NCI-H1417 (cell line): ENCODE results near the gene DNASE1.
"Not testable (repeated sequence)": the region's sequence is repeated elsewhere in the genome, so short reads cannot be mapped to it uniquely, and the experiment has no call there.

Experiments used
- DNase-seq, 3 experiments: peaks; one replicate each; lab custom pipeline; 2025; lab: John Stamatoyannopoulos, UW

Gene DNASE1

DNA sequence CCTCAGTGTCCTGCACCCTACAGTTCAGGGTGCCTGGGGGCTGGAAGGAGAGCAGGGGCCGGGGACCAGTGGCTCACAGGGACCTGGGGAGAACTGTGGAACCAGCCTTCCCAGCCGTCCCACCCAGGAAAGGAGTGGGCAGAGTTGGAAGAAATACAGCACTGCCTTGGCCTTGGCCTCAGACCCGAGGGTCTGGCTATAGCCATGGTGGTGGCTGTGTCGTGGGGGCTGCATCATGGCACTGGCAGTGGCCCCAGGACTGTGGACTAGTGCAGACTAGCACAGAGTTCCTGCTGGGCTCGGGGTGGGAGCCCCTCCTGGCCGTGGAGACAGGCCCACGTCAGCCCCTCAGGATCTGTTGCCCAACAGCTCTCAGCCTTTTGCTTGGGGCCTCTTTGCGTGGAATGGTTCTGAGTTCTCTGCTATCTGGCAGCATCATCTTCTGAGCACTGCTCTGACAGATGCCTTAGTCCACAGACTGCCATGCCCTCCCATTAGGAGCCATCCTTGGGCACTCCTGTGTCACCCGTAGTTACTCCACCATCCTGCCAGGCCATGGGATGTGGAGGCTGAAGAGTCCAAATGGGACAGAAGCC, 12.6 kb upstream of the DNASE1 start:
- no peak for DNase-seq

DNA sequence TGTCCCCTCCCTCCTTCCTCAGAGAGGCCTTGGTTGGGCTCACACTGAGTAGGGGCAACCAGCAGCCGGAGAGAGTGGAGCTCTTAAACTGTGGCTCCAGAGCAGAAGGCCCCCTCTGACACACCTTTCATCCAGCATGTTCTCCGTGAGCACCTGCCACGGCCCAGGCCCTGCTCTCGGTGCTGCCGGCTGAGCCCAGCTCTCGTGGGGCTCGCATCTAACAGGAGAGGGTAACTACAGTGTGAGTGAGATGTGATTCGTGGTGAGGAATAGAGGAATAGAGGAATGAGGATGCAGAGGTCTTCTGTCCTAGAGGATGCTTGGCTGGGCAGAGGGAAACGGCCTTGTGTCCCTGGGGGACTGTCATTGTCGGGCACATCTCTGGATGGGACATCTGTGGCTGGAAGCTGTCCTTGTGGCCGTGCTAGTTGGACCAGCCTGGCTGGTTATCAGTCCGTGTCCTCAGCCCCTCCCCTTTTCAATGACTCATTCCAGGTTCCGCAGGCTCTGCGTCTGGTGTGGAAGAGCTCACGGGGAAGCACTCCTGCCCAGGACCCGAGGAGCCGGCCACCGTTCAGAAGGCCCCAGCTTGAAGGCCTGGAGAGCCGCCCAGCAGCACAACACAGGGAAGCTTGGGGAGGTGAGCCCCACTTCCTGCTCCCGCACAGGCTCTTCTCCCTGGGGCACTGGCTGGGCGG, 11.9 kb upstream of the DNASE1 start:
- no peak for DNase-seq

DNA sequence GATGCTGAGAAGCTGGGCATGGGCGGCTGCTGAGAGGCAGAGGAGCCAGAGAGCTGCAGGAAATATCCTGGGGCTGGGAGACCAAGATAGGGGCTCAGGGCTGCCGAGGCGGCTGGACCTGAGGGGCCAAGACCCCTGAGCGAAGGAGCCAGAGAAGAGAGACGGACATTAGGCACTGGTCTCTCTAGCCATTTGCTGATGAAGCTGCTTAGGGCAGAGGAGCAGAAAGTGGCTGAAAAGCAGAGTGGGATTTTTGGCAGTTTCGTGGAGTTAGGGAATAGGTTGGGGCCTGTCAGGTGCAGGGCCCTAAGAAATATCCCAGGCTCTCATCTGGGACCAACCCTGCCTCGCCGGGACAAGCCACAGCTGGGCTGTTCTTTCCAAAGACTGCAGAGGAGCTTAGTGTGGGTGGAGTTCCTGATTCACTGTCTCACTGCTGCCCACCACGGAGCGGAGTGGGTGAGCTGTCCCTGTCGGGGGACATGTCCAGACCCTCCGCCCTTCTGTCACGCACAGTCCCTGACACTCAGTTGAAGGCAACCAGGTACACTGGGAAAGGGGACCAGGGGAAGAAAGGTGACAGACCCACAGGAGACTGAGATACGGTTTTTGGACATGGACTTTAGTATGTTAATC, 11.3 kb upstream of the DNASE1 start:
- no peak for DNase-seq

DNA sequence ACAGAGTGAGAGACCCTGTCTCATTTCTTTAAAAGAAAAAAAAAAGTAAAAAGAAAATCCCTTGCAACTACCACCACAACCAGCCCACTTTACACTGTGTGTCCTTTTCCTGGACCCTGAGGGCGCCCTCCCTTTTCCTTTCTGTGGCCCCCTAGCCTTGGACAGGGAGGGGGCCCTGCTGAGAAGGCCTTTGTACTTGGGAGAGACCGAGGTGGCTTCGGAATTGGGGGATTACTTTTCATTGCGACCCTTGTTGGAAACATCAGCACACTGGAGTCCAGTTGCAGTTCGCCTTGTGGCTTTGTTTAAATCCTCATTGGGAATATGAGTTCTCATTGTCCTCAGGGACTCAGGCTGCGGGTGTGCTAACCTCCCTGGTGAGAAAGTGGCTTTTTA, 9.4 kb upstream of the DNASE1 start:
- DNase-seq = no peak

DNA sequence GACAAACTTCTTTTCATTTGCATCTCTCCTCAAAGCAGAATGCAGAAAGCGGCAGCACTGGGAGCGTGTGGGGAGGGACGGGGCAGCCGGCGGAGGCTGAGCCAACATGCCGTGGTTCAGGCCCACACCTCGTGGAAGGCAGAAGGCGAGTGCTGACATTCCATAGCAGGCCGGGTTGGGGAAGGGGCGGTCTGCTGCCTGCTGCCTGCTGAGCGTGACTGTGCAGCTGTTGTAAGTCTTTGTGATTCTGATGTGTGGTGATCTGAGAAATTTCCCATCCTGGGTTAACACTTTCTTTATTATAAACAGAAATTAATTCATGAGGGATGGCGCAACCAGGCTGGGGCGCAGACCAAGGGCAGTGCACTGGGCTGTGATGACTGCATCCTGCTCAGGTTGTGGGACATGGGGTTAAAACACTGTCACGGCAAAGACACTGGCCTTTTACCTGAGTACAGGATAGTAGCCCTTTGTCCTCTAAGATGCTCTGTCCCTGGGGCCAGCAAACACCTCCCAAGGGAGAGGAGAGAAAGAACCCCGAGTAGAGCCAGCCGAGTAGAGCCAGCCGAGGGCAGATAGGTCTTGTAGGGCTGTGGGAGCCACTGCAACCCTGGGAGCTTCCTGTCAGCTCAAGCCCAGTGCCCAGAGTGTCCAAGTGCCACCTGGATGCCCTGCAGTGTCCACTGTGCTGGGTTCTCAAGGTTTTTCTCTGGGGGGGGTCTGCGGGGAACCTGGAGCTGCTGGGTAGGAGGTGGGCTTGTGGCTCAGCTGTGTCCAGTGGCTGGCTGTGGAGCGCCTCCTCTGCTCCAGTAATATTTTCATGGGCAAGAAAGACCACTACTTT, 8.8 kb upstream of the DNASE1 start:
- DNase-seq = peak in 1 of 3 experiments; percentile 61

DNA sequence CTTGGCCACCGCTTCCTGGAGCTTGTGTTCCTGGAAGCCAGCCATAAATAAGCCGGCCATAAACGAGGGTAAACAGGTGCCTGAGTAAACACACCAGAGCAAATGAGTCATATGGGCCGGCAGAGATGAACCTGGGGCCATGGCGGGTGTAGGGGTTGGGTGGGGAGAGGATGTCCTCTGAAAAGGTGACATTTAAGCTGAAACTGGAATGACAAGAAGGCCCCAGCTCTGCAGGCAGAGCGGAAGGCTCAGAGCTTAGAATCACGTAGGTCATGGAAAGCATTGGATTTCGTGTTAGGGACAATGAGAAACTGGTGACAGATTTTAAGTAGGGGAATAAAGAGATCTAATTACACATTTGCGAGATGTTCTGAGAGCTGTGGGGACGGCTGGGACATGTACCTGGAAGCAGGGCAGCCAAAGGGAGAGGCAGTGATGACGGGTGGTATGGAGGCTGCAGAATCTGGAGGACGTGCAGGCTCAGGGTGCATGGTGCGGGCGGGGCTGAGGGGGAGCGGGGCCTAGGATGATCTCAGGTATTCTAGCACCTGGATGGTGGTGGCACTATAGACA, 8.1 kb upstream of the DNASE1 start:
- DNase-seq = peak; percentile 22 to 69 (median 61)

DNA sequence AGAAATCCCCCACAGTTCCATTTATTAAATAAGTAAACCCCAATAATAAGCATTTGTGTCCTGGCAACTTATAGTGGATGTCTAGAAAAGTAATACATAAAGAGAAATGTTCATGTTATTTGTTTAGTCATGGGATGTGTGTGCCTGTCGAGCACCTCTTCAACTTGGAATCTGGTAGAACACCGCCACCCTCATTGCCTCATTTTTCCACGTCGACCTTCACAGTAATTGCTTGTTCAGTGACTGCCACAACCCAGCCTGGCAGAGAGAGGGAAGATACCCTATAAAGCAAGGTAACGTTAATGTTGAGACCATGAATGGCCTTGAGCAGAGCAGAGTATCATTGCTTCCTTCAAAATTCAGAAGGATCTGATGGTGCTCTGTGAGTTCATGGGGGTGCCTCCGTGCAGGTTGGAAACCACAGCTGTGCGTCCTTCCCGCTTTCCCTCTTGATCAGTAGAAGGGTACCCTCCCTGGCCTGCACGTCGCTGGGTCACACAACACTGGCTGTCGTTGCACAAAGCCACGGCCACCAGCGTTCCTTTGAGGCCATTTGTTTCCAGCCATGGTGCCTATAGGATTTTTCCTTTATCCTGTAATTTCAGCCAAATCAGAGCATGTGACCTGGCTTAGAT, 3.7 kb upstream of the DNASE1 start:
- DNase-seq = no peak

DNA sequence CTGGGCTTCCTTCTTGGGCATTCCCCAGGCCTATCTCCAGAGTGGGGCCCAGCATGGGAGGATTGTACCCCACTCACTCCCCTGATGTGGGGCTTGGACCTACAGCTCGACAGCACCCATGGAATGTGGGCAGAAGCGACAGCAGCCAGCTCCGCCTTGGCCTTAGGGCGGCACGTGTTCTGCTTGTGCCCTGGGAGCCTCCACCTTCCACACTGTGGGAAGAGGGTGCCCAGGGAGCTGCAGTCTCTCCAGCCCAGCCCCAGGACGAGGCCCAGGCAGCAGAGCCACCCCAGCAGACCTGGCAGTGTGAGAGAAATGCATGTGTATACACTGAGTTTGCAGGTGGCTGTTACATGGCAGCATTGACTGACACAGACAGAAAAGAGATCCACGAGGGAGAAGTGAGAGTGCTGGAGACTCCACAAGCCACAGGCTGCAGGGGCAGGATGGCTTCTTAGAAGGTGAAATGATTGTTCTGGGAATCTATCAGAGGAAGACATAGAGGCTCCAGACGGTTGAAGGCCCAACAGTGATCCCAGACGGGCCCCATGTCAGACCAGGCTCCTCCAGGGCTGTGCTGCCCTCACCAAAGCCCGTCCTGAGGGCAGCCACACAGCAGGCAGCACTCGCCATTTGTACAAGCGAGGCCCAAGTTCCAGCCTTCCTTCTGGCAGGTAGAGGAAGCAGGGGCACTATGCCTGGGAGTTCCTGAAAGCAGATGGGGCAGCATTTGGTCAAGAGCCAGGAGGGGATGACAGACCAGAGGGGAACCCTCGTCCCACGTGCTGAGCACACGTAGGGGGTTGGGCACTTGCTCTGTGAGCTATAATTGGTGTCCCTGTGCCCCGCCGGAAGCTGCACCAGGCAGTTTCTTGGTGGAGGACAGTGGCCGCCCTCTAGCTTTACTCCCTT, 2.8 kb upstream of the DNASE1 start:
- no peak for DNase-seq

DNA sequence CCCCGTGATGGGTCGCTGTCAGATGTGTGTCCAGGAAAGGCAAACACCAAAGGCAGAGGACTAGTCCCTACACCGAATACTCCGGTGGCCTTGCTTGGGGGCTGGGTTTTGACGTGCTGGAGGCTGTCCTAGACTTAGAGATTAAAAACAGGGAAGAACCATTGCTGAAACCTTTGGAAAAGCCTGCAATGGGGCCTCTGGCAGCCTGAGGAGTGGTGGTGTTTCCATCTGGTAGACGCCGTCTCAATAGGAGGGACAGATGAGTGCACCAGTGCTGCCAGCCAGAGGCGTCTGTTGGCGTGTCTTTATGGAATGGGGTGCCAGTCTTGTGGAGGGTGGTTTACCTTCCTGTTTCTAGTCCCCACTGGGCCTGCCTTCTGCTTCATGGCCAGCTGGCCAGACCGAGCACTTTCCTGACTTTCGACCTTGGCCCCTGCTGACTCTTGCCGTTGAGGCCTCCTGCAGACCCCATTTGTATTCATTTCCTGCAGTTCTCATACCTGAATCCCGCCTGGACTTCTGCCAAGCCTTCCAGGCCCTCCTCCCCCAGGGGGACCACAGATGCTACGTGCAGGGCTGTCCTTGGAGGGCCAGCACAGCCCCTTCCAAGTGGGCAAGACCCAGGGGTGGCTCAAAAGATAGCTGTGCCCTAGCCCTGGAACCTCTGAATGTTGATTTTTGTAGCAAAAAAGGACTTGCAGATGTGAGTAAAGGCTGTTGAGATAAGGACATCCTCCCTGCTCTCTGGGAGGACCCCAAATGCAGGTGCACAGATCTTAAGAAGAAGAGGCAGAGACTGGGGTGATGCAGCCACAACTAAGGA, 1.9 kb upstream of the DNASE1 start:
- peak in 1 of 3 experiments; percentile 10 for DNase-seq

DNA sequence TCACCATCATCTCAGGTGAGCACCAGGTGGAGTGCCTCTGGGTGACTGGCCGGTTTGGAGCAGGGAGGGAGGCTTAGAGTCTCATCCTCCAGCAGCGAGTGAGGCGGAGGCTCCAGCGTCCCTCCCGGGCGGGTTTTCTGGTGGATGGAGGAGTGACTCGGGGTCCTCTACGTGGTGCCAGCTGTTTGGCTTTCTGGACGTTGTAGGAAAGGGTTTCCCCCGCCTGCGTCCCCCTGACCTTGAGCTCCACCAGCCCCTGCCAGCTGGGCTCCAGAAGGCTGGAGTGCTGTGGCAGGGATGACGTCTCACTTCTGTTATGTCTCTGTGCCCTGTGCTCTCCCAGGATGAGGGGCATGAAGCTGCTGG, 522 bp downstream of the DNASE1 start:
- no peak for DNase-seq

DNA sequence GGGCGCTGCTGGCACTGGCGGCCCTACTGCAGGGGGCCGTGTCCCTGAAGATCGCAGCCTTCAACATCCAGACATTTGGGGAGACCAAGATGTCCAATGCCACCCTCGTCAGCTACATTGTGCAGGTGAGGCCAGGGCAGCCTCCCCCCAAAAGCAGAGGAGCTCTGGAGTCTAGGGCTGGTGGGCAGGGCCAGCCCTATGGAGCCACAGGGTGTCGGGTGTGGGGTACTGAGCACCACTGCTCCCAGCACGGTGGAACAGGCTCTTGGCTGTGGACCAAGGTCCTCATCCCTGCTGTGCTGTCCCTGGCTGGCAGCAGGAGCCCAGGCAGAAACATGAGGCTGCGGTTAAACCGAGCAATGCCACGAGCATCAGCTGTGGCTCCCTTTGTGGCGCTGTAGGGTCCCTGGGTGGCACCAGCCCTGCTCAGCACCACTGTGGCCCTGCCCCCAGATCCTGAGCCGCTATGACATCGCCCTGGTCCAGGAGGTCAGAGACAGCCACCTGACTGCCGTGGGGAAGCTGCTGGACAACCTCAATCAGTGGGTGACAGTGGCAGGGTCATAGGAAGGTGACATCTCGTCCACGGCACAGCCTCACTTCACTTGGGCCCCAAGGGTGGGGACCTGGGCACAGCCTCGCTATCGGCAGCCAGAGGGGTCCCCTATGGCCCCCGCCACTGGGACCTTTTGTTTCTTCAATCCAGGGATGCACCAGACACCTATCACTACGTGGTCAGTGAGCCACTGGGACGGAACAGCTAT, 1.1 kb downstream of the DNASE1 start:
- DNase-seq = no peak

DNA sequence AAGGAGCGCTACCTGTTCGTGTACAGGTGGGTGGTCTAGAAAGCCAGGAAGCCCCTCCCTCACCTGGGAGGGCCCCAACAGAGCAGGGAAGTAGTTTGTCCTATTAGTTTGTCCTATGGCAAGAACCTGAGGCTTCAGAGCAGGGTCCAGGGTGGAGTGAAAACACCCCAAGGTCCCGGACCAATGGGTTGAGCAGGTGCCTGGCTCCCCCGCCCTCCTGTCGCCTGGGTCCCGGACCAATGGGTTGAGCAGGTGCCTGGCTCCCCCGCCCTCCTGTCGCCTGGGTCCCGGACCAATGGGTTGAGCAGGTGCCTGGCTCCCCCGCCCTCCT, 1.6 kb downstream of the DNASE1 start:
- DNase-seq = not testable (repeated sequence)

DNA sequence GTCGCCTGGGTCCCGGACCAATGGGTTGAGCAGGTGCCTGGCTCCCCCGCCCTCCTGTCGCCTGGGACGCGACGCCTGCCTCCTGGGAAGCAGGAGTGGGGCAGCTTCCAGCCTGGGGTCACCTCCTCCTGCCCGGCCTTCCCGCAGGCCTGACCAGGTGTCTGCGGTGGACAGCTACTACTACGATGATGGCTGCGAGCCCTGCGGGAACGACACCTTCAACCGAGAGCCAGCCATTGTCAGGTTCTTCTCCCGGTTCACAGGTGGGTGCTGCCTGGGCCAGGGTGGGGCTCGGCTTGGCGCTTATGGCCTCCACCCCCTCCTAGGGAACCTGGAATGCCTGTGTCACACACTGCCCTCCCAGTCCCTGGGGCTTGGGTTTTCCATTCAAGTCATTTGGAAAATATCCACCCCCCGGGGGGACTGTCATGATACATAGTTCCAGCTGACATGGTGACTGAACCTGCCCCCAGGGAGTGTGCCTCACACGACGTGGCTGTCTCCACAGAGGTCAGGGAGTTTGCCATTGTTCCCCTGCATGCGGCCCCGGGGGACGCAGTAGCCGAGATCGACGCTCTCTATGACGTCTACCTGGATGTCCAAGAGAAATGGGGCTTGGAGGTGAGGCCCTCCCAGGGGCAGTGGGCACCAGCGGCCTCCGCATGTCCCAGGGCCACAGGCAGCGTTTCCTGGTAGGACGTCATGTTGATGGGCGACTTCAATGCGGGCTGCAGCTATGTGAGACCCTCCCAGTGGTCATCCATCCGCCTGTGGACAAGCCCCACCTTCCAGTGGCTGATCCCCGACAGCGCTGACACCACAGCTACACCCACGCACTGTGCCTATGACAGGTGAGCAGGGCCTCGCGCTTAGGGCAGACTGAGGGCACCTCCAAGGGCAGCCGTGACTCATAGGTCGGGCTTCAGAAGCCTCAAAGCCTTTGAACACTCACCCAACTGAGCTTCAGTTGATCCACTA, 2.3 kb downstream of the DNASE1 start:
- DNase-seq = no peak

DNA sequence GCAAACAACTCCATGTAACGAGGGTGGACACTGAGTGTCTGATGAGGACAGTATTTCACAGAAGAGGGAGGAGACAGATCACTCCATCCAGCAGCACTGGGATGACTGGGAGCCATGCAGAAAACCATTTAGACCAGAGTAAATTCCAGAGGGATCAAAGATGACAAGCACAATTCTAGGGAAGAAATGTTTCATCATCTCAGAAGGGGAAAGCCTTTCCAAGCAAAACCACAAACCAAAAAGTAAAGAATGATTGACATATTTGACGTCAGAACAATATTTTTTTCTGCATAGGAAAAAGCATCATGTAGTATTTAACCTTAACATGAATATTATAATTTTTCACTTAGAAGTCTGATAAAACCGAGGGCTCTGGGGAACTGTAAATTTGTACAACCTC, 4.8 kb downstream of the DNASE1 start:
- no peak for DNase-seq

DNA sequence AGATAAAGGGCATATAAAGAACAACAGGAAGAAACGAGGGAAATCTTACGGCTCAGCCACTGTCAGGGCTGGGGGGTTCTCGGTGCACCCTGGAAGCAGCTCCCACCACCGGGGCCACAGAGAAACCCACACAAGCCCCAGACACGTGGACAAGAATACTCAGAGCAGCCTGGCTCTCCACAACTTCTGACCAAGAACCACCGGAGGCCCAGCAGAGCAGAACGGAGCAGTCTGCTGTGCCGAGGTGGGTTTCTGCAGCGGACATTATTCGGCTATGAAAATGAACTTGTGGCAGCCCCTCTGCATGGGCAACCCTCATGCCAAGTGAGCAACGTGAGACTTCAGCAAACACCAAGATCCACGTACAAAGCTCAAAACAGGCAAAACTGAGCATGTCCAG, 6.8 kb downstream of the DNASE1 start:
- no peak for DNase-seq

DNA sequence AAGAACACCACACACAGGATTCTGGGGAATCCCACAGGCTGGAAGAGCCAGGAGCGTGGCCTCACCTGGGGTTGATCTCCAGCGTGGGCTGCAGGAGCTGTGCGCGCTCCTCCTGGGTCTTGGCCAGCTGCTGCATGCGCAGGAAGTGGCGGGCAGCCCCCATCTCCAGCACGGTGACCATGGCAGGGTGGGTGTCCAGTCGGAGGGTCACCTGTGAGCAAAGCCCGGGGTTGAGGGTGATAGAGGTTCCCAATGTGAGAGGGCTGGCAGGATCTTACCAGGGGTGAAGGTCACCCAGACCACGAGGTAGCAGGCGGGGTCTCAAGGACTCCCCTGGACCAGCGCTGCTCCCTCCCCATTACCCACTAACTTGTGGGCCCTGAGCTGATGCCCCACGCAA, 7.4 kb downstream of the DNASE1 start:
- no peak for DNase-seq

DNA sequence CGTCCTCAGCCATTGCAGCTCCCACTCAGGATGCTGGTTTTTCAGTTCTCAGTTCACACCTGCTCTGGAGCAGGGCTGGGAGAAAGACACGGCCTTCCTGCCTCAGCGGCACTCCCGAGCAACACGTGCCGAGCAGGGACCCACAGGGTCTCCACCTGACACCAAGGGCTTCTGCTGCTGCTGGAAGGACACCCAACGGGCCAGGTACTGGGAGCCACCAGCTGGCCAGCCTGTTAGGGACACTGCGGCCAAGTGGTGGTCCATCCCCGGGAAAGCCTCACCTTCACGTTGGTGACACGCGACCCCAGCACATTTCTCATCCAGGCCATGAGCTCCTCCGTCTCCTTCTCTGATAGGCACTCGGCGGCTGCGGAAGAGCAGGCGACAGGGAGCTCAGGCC, 8.1 kb downstream of the DNASE1 start:
- no peak for DNase-seq
